Stimulated activated naive CD4-positive, alpha-beta T cell treated with Interleukin-2 at 50 U/mL for 16 hours (primary cell): ENCODE results near the gene CRELD2.

Source experiments
- DNase-seq: peaks from one replicate; lab custom pipeline; 2025; lab: John Stamatoyannopoulos, UW

CRELD2 gene

DNA sequence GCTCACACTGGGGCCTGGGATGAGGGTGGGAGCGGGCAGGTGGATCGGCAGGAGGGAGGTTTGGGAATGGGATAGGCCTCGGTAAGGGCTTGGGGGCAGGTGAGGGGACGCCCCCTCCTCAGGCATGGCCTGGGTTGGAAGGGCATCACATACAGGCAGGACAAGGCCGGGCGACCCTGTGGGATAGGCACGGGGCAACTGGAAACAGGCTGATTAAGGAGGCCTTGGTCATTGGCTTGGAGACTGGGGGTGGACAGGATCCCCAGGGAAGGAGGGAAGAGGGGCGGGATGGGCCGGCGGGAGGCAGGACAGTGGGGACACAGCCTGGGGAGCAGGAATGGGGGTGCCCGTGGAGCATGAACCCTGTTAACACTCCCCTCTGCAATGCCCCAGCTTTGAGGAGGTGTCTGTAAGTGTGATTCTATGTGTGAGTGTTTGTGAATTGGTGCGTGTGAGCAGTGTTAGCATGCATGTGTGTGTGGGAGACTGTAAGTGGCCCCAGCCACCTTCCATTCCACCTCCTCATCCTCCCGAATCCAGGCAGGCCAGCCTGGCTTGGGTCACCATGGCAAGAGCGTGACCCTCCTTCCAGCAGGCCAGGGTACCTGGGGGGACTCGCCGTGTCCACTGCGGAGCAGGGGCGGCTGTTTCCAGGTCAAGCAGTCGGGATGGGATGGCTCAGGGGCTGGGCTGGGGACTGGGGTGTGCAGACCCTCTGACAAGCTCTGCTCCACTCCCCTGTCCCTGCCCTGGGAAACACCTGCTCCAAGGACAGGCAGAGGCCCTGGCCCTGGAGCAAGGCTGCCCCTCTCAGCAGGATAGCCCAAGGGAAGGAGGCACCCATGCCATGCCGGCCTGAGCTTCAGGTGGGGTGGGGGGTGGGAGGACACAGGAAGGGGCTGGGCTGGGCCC lies 38.7 kb downstream of the CRELD2 start:
- no peak for DNase-seq

DNA sequence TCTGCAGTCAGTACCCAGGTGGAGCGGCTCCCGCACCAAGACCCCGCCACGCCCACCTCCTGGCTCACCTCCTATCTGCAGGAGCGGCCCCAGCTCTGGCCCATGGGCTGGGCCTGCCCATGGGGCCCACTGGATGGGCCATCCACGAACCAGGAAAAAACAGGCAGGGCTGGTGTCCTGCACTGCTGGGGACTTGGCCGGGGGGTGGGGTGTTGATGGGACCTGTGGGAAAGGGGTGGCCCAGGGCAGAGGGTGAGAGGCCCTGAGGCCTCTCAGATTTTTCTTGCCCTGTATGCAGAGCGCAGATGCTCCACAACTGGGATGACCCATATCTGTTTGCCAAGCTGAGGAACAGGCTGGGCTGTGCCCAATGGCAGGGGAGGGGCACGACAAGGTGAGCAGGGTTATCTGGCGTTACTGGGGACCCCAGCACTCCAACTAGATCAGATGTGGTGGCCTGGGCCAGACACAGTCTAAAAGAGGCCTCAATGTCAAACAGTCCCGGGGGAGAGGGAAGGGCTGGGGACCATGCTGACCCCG lies 39.5 kb downstream of the CRELD2 start:
- DNase-seq, result no peak

DNA sequence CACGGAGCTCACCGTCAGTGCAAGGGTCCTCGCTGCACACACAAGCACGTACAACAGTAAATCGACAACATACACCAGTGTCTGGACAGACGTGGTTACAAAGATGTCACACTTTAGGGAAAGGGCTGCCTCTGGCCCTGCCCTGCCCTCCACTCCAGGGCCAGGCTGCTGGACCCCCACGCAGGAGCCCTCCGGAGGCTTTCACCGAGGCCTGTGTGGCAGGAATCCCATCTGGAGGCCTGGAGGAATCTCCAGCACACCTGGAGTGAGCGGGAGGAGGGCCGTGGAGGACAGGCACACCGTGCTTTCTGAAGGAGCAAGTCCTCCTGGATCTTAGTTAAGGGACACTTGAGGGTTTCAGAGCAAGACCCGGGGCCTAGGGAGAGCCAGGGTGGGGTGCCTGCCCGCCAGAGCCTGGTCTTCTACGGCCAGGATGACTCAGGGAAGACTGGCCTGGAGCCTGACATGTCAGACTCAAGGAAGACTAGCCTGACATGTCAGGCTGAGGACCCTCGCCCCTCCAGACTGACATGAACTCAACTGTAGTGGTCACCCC lies 40.0 kb downstream of the CRELD2 start:
- DNase-seq, result no peak

GRCh38 chr22:49958931-49959781 lies 40.7 kb downstream of the CRELD2 start:
- no peak for DNase-seq

DNA sequence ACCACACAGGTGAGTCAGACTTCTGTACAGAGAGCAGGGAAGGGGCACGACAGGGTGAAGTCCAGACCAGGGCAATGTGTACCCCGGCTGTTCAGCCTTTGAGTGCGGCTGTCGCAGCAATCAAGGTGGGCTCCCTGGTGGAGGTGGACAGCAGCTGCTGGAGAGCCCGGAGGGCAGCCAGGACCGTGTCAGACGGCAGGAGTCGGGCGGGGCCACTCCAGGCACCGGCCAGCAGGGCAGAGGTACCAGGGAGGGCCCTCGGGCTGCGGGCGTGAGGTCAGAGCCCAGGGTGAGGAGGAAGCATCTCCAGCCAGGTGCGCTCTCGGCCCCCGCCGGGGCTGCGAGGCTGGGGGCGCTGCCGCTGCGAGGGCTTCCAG lies 41.3 kb downstream of the CRELD2 start:
- no peak for DNase-seq

- peak; percentile 92 for DNase-seq
These were observed 41.9 kb downstream of the CRELD2 start, which contains the start of gene PIM3 for GRCh38 chr22:49960159-49961004. Gene PIM3, plus strand, starts transcription at chr22:49960772. Its CDS starts 176 bp downstream, at chr22:49960948.

- DNase-seq, result peak; percentile 53
These were observed 42.7 kb downstream of the CRELD2 start for GRCh38 chr22:49961005-49961600.

- no peak for DNase-seq
These were observed 43.2 kb downstream of the CRELD2 start for GRCh38 chr22:49961601-49962011.

- DNase-seq, result peak; percentile 90
These were observed 43.7 kb downstream of the CRELD2 start for GRCh38 chr22:49962012-49962750.

- no peak for DNase-seq
These were observed 44.6 kb downstream of the CRELD2 start for GRCh38 chr22:49962751-49963646.

GRCh38 chr22:49963647-49964026 lies 45.2 kb downstream of the CRELD2 start:
- no peak for DNase-seq

DNA sequence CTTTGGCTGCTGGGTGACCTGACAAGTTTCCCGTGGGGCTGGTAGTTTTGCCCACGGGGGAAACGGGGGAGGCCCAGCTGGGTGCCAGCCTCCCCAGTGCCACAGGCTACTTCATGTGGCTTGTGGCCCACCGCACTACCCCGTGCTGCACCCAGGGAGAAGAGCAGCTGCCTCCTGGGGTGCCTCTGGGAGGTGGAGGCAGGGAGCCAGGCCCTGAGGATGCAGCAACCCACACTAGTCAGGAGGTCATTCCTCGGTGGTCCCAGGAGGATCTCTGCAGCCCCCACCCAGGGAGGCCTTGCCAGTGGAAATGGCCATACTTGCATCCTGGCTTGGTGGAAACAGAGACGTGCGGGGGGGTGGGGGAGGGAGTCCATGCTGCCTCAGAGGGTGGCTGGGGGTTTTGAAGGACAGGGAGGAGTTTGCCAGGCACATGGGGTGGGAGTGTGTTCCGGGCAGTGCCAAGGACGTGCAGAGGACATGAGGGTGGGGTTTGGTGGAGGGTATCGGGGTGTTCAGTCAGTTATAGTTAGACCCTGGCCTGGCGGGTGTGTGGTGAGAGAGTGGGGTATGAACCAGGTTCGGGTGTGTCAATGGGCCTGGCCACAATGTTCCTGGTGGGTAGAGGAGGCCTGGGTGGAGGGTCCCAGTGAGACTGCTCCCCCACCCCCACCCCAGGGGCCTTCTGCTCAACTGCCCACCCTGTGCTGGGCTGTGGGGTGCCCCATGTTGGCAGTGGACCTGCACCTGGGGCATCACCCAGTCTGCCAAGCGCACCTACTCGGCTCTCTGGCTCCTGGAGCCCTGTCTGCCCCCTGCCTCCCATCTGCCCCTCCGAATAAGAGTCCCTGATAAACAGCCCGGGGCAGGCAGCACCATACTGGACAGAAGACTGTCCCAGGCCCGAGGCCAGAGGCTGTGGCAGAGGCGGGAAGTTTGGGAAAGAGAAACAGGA lies 46.0 kb downstream of the CRELD2 start:
- no peak for DNase-seq

DNA sequence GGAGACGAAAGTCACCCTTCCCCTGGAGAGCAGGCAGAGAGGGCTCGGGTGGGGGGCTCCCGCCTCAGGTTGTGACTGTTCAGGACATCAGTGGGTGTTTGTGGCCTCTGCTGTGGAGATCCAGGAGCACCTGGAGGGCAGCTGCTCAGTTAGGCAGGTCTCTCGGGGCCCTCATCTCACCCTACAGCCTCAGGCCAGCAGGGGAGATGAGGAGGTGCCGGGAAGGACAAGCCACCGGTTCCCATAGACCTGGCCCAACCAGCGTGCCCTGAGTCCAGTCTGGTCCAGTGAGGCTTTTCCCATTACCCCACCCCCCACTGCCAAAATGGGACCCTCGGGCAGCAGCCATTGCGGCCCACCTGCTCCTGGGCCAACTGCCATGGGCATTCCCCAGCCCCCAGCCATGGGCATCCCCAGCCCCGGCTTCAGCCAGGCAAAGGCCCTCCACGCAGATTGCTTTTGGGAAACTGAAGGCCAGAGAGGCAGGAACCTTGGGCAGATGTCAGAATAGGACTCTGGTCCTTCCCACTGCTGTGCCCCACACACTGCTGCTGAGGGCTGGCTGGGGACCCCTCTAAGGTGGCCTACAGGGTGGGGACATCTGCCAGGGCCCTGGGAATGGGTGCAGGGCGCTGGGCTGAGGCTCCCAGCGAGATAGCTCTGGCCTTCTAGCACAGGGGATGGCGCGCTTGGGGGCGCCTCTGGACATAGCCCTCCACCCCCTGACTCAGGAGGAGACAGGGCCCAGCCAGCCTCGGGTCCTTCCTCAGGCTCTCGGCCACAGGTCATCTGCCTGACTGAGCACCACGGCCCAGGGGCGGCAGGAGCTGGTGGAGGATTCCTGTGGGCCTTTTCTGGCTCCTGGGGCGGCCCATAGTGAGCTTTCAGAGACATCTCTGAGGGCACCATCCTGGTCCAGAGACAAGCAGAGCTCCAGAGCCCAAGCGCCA lies 46.9 kb downstream of the CRELD2 start:
- DNase-seq, result no peak

DNA sequence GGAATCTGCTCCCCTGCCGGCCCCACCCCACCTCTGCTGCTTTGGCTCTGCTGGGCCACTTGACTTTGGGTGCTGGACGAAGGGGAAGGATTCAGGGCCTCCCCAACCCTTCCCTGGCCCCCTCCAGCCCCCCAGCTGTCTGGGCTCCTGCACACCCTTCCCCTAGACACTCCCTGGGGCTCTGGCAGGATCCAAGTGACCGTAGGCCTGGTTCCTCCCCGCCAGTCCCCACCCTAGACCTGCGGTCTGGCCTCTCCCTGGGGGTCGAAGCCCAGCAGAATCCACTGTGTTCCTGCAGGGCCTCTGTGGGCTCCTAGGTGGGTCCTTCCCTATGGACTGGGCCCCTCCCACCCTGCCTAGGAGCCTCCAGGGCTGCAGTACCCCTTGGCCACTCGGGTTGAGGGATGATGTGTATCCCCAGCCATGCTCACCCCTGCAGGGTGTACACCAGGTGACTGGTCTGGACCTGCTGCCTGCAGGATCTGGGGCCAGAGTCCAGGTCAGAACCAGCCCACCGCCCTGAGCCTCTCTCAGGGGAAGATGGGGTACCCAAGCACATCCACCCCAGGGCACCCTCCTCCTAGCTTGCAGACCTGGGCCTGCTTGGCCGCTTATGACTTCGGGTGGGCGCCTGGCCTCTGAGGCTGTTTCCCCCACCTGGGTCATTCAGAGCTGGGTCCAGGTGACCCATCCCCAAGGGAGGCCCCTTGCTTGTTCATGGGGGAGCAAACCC lies 47.8 kb downstream of the CRELD2 start:
- no peak for DNase-seq

- DNase-seq, result no peak
These were observed 48.6 kb downstream of the CRELD2 start for GRCh38 chr22:49966774-49967705.
